GM21717 (cell line): Measurements from ENCODE around the gene INHA.

ENCODE experiments used
- ATAC-seq: cut with Tn5 transposase; IDR thresholded peaks from one replicate; pipeline ENCODE4 v1.9.1; 2021; ENCODE audit warnings: mild to moderate bottlenecking, moderate library complexity; ENCODE audit not compliant: unreplicated experiment

Gene INHA

DNA sequence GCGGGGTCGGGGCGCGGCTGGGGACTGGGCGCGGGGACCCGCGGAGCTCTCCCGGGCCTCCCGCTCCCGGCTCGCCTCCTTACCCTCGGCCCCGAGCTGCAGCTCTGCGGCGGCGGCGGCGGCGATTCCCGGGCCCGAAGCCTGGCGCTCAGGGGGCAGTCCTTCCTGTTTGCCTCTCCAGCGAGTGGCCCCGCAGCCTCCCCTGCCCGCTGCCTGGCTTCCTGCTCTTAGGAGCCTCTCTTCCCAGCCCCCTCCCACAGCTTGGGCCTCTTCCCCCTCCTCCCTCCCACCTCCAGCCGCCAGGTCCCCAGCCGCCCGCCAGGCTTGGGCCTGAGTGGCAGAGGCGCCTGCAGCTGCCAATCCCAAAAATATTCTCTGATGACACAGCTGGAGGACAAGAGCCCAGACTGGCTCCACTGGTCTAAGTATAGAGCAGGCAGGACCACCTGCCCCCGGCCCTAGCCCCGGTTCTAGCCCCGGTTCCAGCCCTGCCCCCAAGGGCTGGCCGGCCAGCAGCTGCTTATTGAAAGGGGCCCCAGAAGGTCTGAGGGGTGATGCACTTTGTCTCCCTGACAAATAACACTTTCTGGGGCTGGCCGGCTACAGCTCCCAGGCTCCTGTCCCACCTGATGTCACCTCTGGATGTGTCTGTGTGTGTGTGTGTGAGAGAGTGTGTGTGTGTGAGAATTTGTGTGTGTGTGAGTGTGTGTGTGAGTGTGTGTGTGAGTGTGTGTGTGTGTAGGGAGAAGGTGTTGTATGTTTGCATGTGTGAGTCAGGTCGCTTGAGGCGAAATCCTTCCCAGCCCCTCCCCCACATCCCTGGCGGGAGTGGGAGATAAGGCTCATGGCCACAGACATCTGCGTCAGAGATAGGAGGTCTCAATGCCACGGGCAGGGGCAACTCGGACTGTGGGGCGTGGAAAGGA lies 536 bp upstream of the INHA start, which contains the start of gene OBSL1:
TSS of gene OBSL1 (minus strand) at position 229 of the 926 bp plus-strand sequence. CDS start 307 bp downstream, outside the sequence.
- ATAC-seq = no peak

DNA sequence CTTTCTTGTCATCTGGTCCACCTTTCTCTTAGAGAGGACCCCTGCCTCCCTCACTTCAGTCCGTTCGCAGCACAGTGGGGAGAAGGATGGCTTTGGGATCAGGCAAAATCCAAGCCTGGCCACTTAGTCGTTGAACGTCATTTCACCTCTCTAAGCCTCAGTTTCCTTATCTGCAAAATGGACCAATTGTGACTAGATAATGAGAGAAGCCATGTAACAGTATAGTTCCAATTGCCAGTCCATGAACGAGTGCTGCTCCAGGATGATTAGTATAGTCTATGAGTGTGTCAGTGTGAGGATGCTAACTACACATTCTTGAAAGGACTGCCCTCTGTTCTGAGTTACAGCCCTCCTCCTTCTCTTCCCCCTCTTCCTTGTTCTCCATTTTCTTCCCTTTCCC lies 1.1 kb downstream of the INHA start:
- no peak for ATAC-seq

DNA sequence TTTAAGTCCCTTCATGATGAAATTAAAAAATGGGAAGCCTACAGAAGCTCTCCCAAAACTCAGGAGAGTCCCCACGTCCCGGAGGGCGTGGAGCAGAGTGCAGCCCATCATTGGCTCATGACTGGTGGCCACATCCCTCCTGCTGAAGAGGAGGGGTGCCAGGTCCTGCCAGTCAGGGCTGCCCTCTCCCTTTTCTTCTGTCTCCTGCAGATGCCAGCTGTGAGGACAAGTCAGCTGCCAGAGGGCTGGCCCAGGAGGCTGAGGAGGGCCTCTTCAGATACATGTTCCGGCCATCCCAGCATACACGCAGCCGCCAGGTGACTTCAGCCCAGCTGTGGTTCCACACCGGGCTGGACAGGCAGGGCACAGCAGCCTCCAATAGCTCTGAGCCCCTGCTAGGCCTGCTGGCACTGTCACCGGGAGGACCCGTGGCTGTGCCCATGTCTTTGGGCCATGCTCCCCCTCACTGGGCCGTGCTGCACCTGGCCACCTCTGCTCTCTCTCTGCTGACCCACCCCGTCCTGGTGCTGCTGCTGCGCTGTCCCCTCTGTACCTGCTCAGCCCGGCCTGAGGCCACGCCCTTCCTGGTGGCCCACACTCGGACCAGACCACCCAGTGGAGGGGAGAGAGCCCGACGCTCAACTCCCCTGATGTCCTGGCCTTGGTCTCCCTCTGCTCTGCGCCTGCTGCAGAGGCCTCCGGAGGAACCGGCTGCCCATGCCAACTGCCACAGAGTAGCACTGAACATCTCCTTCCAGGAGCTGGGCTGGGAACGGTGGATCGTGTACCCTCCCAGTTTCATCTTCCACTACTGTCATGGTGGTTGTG lies 2.6 kb downstream of the INHA start:
- no peak for ATAC-seq

DNA sequence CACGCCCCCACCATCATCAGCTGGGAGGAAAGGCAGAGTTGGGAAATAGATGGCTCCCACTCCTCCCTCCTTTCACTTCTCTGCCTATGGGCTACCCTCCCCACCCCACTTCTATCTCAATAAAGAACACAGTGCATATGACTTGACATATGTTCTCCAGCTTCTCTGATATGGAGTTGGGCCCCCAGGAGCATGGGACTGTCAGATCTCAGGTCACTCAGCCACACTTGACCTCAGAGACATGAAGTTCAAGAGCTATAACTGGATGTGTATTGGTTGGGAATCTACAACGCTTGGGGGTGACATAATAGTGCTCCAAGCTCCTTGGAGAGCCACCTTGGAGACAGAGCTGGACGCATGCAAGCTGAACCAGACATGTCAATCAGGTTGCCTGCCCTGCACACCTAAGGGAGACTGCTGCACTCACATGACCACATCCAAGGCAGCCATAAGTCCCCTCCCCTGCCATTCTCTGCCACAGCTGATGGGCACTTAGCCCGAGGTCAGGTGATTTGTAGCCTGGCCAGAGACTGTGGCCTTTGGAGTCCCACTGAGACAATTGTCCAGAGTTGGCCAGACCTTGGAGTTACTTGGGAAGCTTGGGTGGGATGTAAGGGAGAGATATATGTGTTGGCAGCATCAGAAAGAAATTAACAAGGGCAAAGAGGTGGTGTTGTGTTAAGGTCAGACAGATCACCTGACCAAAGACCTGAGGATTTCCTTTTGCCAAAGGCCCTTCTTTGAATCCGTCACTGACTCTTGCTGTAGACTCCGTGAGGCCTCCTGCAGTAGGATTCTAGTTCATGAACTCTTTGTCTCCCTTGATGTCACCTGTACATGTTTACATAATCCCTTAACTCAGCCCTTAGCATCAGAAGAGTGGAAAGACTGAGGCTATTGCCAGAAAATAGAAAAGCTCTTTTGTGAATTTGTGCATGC lies 3.7 kb downstream of the INHA start:
- ATAC-seq = no peak

DNA sequence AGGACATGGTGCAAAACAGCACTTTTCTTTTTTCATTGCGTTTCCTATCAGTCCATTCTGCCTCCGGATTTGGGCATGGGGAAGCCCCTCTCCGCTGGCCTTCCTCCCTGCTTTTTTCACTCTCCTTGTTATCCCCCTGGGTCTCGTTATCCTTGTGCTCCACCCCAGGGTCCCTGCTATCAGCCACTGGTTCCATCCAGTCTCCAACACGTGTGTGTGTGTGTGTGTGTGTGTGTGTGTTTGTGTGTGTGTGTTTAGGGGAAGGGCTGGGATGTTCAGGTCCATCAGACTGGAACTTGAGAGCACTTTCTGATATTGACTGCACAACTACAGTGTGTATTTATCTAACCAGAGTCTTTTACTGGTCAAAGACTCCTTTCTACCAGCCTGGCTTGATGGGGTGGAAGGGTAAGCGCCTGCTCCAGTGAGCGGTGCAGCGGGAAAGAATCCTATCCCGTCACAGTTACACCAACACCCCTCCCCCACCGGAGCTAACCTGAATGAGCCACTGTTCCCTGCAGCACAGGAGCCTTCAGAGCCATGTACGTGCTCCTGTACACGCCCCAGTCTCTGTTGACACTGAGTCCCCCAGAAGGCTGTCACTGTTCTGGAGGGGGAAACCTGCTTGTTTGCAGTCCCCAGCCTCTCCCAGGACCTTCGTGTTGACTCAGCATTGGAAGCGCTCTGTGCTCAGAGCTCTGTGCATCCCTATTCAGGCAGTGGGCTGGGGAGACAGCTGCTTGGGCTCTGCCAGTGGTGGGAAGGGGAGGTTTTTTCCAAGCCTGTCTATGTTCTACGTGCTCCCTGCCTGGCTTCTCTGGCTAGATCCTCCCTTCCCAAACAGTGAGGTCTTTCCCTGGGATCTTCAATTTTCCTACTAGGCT lies 4.6 kb downstream of the INHA start:
- no peak for ATAC-seq

DNA sequence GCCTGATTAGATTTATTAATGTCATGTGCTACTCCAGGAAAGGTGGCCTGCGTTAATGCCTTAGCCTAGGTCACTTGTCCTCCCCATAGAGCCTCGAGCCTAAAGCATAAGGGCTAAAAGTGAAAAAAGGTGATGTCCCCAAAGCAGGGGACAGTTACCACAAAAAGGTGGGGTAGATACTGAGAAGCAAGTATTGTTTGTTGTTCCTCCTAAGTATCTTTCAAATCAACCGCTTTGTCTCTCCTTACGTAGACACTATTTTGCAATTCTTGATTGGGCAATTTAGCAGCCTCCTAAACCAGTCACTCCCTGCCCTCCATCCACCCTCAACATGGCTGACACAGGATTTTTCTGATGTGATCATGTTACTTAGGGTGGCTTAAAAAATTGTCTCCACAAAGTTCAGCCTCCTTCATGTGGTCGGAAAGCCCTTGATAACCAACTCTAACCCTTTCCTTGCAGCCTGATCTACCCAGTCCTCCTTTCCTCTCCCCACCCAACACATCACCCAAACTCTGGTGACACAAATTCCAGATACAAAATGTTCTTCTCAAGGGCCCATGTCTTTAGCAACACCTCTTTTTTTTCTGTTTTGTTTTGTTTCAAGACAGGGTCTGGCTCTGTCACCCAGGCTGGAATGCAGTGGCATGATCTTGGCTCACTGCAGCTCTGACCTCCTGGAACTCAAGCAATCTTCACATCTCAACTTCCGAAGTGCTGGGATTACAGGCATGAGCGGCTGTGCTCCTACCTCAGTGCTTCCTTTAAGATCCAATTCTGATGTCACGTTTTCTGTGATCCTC lies 6.9 kb downstream of the INHA start:
- no peak for ATAC-seq

DNA sequence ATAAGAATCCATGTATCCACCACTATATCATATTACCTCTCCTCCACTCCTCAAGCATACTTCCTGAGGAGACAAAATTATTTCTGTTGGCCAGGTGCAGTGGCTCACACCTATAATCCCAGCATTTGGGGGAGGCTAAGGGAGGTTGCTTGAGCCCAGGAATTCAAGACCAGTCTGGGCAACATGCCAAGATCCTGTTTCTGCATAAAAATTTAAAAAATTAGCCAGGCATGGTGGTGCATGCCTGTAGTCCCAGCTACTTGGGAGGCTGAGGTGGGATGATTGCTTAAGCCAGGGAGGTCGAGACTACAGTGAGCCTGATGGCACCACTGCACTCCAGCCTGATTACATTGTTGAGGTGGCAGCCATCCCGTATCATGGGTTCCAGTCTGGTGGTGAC lies 9.2 kb downstream of the INHA start:
- no peak for ATAC-seq

DNA sequence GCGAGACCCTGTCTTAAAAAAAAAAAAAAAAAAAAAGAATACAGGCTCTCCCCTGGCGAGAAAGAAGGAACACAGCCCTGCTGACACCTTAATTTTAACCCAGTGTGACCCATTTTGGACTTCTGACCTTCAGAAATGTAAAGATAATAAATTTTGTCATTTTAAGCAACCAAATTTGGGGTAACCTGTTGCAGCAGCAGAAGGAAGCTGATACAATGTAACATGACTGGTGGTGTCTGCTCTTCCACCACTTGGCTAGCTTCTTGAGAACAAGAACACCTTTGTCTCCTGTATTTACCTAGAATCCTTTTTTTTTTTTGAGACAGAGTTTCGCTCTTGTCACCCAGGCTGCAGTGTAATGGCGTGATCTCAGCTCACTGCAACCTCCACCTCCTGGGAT lies 19.0 kb downstream of the INHA start:
- no peak for ATAC-seq

DNA sequence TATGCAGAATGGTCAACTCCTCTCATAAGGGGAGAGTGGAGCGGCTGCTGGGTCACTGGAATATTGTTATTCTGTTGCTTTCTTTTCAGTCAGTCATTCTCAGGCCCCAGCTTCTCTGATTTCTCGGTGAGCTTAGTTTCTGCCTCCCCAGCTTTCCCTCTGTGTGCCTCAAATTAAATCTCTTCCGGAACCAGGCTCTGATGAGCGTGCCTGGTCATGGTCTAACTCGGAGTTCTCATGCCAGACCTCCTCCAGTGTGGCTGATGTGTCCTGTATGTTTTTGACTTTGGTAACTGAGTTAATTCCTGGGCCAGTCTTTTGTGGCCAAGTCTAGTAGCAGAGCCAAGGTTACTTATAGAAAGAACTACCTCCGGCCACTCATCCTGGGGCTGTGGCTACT lies 20.6 kb downstream of the INHA start:
- no peak for ATAC-seq

DNA sequence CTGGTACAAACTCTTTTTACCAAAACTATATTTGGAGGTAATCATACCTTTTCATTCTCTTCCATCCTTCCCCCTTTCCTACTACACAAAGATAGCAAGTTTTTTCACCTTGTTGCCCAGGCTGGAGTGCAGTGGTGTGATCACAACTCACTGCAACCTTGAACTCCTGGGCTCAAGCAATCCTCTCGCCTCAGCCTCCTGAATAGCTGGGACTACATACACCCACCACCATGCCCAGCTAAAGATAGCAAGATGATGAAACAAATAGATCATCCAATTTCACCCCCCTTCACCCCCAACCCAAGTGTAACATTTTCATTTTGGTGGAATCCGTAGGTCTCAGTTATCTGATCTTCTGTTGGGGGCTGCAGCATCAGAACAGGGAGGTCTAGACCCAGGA lies 21.0 kb downstream of the INHA start:
- ATAC-seq = no peak

DNA sequence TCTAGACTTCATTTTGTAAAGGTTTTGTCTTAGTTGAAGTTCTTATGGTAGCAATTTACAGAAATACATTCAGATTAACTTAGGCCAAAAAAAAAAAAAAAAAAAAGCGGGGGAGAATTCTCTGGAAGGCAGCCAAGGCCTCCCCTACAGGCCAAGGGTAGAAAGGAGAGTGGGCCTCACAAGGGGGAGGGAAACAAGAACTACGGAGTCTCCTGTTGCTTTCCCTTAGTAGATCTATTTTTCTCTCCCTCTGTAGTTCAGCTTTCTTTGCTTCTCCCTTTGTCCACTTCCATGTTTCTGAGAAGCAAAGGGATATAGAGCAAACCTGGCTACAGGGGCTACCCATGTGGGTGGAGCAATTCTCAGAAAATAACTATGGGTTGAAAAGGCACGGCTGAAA lies 23.1 kb downstream of the INHA start:
- no peak for ATAC-seq

DNA sequence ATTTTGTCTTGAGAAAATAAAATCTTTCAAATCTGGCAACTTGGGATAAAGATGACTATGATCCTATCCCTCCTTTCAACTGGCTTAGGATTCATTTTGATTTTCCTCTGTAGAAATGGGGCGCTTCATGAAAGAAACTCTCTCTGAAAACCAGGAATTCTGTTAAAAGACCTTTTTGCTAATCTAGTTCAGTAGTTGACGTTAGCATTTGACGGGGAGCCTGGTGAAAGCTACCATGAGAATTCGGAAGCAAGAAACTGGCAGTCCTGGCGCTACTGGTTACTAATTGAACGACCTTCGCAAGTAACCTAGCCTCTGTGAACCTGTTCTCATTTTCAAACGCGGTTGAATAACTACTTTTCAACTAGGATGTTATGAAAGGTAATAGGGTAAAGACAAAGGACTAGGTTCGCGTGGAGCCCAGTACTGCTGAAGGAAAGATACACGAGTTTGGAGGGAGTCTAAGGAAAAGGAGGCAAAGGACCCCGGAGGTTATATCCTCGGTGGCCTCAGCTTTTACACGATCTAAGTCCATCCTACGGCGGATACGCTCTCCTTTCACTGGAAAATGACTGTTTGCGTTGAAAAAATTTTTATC lies 24.9 kb downstream of the INHA start:
- ATAC-seq = peak; percentile 8

DNA sequence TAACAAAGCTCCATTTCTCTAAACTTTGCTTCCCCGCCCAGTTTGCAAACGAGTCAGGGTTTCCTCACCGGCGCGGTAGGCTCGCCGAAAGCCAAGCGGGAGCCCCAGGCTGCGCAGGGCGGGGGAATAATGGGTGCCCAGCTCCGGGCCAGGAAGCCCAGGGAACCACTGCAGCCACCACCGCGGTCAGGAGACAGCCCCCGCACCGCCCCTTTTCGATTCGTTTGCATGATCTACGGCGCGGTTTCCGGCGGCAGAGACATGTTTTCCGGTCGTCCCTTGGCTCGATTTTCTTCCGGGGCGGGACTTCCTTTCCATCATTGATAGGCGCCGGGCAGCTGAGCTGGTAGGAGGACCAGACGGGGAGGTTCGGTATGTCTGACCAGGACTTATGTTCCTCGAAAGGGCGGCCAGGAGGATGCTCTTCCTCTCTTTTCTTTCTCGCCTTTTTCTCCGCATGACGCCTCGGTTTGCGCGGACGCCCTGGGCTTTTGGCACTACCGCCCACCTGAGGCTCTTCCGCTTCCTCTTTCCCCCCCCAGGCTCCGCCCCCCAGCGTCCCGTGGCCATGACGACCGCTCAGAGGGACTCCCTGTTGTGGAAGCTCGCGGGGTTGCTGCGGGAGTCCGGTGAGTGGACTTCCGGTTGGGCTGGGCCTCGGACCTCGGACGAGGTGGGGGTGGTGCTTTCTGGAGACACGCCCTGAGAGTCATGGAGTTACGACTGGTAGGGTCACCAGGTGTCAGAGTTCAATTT lies 25.6 kb downstream of the INHA start, which contains the start of gene STK11IP:
TSS of gene STK11IP (plus strand) at position 306 of the 756 bp plus-strand sequence. CDS start at position 569, 263 bp downstream.
- ATAC-seq = peak; percentile 96

DNA sequence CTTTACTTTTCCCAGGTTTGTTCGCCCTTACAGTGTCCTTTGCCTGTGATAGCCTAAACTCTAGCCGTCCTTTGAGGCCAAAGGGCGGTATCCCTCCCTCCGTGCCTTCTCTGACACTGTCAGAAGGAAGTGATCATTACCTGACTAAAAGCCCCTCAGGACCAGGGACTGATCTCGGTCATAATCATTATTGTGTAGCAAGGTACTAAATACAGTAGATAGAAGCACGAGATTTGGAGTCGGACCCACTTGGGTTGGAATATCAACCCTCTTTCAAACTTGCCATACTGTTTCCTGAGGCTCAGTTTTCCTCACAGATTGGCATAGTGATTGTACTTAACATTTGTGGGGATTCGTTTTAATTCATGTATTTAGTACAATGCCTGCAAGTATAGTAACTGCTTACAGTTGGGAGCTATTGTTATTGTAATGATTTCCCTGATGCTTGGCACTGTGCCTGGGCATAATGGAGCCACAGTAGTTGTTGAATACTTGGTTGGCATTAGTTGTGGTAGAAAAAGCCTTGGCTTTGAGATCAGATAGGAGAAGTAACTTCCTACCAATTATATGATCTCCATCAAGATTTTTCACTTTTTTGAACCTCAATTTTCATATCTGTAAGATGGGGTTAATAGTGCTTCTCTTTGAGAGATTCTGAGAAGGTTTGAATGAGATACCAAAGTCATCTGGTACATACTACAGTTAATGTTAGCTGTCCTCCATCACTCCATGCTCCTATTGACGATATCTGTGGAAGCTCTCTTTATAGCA lies 26.4 kb downstream of the INHA start:
- ATAC-seq = no peak

DNA sequence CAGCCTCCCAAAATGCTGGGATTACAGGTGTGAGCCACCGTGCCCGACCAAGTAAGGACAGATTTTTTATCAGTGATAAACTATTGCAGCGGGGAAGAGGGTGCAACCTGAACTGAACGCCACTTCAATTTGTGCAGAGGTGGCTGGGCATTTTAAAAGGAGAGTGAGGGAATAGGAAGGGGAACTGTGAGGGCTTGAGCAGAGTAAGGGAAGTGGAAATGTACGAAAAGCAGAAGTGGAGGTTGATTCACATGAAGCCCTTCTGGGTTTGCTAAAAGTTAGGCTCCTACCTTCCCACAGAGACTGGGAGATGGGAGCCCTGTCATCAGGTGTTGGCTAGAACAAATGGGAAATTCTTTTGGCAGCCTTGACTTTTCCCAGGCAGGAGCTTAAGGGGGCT lies 31.7 kb downstream of the INHA start:
- ATAC-seq = no peak

DNA sequence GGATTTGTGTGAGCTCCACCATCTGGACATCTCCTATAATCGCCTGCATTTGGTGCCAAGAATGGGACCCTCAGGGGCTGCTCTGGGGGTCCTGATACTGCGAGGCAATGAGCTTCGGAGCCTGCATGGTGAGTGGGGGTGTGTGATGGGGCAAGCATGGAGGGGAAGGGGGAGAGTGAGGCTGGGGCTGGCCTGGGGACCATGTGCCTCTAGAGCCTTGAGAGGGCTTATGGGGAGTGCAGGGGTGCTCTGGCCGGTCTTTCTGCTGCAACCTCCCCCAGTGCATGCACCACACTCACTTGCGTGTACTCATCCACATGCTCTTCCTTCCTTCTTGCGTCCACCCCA lies 33.5 kb downstream of the INHA start:
- ATAC-seq = no peak

DNA sequence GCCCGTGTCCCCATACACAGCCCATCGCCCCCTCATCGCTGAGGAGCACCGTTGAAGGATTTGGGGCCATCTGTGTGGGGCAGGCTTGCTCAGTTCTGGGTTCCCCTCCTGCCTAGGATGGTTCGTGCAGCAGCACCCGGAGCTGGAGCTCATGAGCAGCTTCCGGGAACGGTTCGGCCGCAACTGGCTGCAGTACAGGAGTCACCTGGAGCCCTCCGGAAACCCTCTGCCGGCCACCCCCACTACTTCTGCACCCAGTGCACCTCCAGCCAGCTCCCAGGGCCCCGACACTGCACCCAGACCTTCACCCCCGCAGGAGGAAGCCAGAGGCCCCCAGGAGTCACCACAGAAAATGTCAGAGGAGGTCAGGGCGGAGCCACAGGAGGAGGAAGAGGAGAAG lies 35.8 kb downstream of the INHA start:
- ATAC-seq = no peak
